ENCODE results near the gene LINS1.

- no peak for TF ChIP-seq CTCF (IDR thresholded peaks at IDR 0.05; ENCODE audit: poor library complexity, severe bottlenecking)
- no peak for TF ChIP-seq MXI1 (conservative IDR thresholded peaks at IDR 0.05; ENCODE audit: poor library complexity, severe bottlenecking)
- no peak for TF ChIP-seq RAD21 (conservative IDR thresholded peaks at IDR 0.05)
Measured at GRCh38 chr15:100635406-100636071, 33.6 kb upstream of the LINS1 start.
